ENCODE data around the gene GNAO1.

Gene GNAO1

GRCh38 chr16:56244612-56245011, 53.3 kb downstream of the GNAO1 start:
- DNase-seq: no peak

DNA sequence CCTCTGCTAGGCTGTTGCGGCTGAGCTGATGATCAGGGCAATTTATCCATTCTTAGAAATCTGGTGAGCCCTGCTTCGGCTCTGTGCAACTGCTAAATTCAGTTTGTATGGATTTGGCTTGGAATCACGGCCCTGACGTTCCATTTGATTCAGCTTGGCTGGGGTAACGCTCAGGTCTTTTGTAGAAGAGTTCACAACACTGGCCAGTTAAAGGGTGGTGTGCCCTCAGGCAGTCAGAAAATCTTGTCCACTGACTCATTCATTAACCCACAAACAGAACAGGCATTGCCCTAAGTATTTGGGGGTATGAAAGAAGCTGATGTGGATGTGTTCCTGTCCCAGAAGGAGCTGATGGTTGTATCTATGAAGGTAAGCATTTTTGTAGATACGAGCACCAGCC, 53.9 kb downstream of the GNAO1 start:
- DNase-seq: no peak

- no peak for DNase-seq
Measured at GRCh38 chr16:56246051-56246817, 54.9 kb downstream of the GNAO1 start.

GRCh38 chr16:56247018-56247417, 55.7 kb downstream of the GNAO1 start:
- DNase-seq: no peak

GRCh38 chr16:56247808-56248207, 56.5 kb downstream of the GNAO1 start:
- no peak for DNase-seq

DNA sequence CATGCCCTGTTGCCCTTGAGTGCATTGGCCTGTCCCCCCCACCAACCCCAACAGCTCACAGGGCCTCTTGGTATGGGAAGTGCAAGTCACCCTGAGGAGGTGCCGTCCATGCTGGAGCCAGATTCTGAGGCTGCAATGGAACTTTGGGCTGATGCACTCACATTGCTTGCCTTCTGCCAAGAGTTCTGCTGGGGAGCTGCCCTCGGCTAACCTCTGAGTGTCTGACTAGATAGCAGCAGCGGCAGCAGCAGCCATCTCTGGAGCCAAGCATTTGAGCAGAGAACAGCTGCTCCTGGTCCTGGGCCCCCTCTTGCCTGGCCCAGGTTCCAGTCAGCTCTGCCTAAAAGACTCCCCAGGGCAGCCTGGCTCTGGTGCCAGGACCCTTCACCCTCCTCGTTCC, 61.5 kb downstream of the GNAO1 start:
- no peak for DNase-seq

DNA sequence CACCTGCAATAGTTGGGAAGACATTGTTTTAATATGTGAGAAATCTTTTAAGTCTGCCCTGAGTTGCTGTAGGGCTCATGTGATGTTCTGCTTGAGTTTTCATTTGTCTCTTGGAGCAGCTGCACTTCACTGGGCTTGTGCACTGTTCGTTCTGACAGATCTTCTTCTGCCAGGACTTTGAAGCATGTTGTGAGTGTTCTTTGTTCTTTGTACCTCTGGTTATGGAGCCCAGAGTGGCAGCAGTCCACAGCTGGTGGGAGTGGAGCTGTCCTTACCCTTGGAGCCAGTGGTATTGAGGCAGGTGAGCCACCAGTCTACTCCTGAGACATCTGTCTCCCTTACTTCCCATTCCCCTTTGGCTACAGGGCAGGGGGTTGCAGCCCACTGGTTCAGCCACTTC, 64.6 kb downstream of the GNAO1 start:
- DNase-seq: no peak

DNA sequence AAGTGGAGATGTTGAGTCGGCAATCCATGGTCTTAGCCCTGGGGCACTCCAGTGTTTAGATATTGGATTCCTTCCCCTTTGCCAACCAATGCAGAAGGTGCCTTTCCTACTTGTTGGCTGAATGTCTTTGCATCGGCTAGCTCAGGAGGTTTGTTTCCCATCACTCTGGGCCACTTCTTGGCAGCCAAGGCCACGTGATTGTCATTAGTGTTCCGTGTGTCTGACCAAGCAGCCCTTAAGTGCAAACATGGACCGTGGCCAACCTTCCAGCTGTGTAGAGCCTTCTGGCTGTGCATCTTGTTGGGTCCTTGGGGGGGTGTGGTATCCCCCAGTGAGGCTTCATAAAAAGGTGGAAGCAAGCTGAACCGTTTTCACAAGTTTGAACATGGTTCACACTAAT, 66.0 kb downstream of the GNAO1 start:
- DNase-seq: peak in 1 of 2 experiments; percentile 29

GRCh38 chr16:56257666-56258342, 66.5 kb downstream of the GNAO1 start:
- DNase-seq: no peak

DNA sequence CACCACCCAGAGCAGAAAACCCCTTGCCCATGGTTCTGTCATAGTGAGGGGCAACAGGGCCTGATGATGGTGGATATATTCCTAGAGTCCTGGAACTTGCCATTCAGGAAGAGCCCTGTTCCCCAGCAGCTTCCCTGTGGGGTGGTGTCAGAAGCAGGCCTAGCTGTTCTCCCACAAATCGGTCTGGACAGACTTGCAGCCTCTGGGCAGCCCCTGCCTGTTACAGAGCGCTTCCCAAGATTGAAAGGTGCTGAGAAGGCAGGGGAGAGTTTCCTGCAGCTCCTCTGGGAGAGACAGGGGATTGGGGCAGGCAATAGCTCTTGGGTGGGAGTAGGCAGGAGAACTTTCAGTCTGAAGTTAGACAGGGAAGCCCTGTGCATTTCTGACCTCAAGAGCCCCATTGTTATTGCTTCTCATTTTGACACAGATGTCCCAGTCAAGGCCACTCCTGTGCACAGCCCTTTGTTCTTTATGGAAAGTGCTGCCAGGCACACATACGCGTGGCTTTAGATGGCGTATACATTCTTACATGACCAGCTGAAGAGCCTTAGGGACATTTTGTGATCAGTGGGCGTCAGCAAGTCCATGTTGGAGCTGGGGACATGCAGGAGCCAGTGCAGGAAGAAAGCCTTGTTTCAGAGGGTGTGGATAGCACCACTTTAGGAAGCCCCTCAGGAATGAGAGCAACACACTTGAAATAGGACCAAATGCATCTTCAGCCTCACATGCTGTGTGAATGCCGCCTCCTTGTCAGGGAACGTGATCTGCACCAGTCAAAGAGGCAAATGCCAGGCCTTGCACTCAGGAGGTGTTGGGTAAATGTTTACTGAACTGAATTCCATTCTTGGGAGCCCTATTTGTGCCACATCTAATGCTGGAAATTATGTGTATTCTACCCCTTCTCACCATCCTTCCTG, 67.5 kb downstream of the GNAO1 start:
- DNase-seq: no peak

DNA sequence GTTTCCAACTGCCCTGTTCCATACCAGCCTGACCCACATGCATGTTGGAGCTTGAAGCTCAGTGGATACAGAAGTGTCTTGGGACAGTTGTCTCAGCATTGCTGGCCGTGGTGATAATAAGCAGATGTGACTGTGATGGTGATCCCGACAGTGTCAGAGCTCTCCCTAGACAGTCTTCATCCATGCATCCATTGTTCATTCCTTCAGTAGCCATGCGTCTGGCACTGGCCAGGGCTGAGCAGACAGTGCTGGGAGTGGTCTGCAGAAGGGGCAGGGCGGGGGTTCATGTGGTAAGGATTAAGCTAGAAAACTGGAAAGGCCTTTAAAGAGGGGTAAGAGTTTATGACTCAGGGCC, 68.1 kb downstream of the GNAO1 start:
- no peak for DNase-seq

DNA sequence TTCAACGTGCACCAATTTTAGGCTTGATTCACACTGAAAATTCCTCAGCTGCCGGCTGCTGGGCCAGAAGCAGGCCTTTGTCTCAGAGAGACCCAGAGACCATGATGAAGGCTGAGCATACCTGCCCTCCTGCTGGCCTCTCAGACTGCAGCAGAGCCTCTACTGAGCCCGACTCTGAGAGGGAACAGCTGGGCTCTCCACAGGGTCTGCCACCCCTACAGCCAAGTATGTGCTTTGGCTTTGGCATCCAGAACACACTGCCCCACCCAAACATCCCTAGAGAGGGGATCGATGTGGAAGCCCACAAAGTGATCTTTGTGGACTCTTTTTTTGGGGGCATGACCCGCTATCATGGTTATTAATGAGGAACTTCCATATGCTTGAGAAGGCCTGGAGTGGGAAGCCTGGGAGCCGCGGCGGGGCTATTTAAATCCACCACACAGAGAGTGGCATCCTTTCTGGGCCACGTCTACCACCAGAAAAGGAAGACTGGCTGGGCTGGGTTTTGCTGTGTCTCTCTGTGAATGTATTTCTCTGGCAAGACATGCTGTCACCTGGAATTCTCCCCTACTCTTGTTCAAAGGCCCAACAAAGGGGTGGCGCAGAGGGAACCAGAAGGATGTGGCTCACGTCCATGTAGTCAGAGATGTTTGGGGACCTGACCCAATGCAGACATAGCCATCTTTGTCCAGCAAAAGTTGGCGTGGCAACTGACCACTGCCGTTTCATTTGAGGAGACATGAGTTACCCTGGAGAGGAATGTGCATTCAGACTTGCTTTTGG, 69.3 kb downstream of the GNAO1 start:
- no peak for DNase-seq

- DNase-seq: no peak
Measured at GRCh38 chr16:56261656-56262055, 70.4 kb downstream of the GNAO1 start.

GRCh38 chr16:56262148-56262547, 70.9 kb downstream of the GNAO1 start:
- peak in 1 of 2 experiments; percentile 38 for DNase-seq

- no peak for DNase-seq
Measured at GRCh38 chr16:56262551-56263245, 71.4 kb downstream of the GNAO1 start.

- DNase-seq: no peak
Measured at GRCh38 chr16:56263711-56264608, 72.7 kb downstream of the GNAO1 start.

GRCh38 chr16:56264609-56264972, 73.3 kb downstream of the GNAO1 start:
- no peak for DNase-seq

DNA sequence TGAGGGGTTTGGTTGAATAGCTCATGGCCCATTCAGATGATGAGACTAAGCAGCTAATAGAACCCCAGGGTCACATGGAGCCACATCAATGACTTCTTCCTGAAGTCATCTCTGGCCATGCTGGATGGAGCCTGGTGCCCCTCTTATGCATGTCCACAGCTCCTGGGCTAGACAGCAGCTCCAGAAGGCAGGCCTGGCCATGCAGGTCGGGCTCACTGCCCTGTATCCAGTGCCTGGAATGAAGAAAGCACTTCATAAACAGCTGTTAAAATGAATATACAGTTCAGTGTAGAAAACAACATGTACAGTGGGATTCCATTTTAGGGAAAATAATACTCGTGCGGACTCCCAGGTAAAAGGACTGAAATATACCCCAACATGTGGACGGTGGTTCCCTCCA, 73.9 kb downstream of the GNAO1 start:
- no peak for DNase-seq

GRCh38 chr16:56265746-56266145, 74.5 kb downstream of the GNAO1 start:
- DNase-seq: no peak

- no peak for DNase-seq
Measured at GRCh38 chr16:56266641-56267607, 75.6 kb downstream of the GNAO1 start.
